Stimulated activated CD4-positive, alpha-beta T cell treated with anti-CD3 and anti-CD28 coated beads, Interleukin-15, amount 100 ng/mL, for 24 hours (primary cell): ENCODE results near the gene HNF1B.
"Not testable (repeated sequence)": the region's sequence is repeated elsewhere in the genome, so short reads cannot be mapped to it uniquely, and the experiment has no call there.

Experiments used
- DNase-seq: peaks from one replicate; pipeline ENCODE4 v3.0.0-alpha.2; 2020

HNF1B gene

GRCh38 chr17:37699285-37699973, 45.4 kb downstream of the HNF1B start:
- no peak for DNase-seq

- no peak for DNase-seq
These were observed 46.0 kb downstream of the HNF1B start for GRCh38 chr17:37698911-37699255.

- peak; percentile 25 for DNase-seq
These were observed 46.5 kb downstream of the HNF1B start for GRCh38 chr17:37698132-37698910.

GRCh38 chr17:37697381-37697780, 47.5 kb downstream of the HNF1B start:
- no peak for DNase-seq

GRCh38 chr17:37696366-37696765, 48.5 kb downstream of the HNF1B start:
- DNase-seq, result no peak

GRCh38 chr17:37695726-37696125, 49.1 kb downstream of the HNF1B start:
- DNase-seq, result no peak

GRCh38 chr17:37694734-37695133, 50.1 kb downstream of the HNF1B start:
- DNase-seq, result no peak

- no peak for DNase-seq
These were observed 51.5 kb downstream of the HNF1B start for GRCh38 chr17:37693328-37693727.

- no peak for DNase-seq
These were observed 53.1 kb downstream of the HNF1B start for GRCh38 chr17:37691807-37692206.

- no peak for DNase-seq
These were observed 55.5 kb downstream of the HNF1B start for GRCh38 chr17:37689317-37689716.

GRCh38 chr17:37683454-37683984, 61.3 kb downstream of the HNF1B start:
- no peak for DNase-seq

- DNase-seq, result no peak
These were observed 62.9 kb downstream of the HNF1B start for GRCh38 chr17:37682007-37682406.

- DNase-seq, result not testable (repeated sequence)
These were observed 64.9 kb downstream of the HNF1B start for GRCh38 chr17:37679995-37680394.

- DNase-seq, result no peak
These were observed 66.8 kb downstream of the HNF1B start for GRCh38 chr17:37678036-37678435.

GRCh38 chr17:37677021-37677420, 67.8 kb downstream of the HNF1B start:
- no peak for DNase-seq

GRCh38 chr17:37676115-37676925, 68.5 kb downstream of the HNF1B start:
- no peak for DNase-seq

- no peak for DNase-seq
These were observed 70.3 kb downstream of the HNF1B start for GRCh38 chr17:37674511-37674910.

- DNase-seq, result no peak
These were observed 71.5 kb downstream of the HNF1B start for GRCh38 chr17:37673386-37673785.

GRCh38 chr17:37672548-37673078, 72.2 kb downstream of the HNF1B start:
- DNase-seq, result no peak

- DNase-seq, result no peak
These were observed 72.9 kb downstream of the HNF1B start for GRCh38 chr17:37671824-37672547.

GRCh38 chr17:37671028-37671823, 73.6 kb downstream of the HNF1B start:
- no peak for DNase-seq

- DNase-seq, result no peak
These were observed 77.8 kb downstream of the HNF1B start for GRCh38 chr17:37667039-37667438.
